Midbrain (tissue), 1 donor: Measurements from ENCODE around the gene CSTA.
"Not testable (repeated sequence)": the region's sequence is repeated elsewhere in the genome, so short reads cannot be mapped to it uniquely, and the experiment has no call there.

Source experiments
- DNase-seq: peaks from one replicate; lab custom pipeline; 2025; lab: John Stamatoyannopoulos, UW

The CSTA gene

GRCh38 chr3:122322095-122323075, 2.7 kb upstream of the CSTA start:
- no peak for DNase-seq

- no peak for DNase-seq
Measured at GRCh38 chr3:122325769-122326168, 721 bp downstream of the CSTA start.

GRCh38 chr3:122331886-122332285, 6.8 kb downstream of the CSTA start:
- DNase-seq, result no peak

- DNase-seq, result no peak
Measured at GRCh38 chr3:122332551-122332950, 7.5 kb downstream of the CSTA start.

- DNase-seq, result no peak
Measured at GRCh38 chr3:122342803-122343202, 17.8 kb downstream of the CSTA start.

- no peak for DNase-seq
Measured at GRCh38 chr3:122343654-122344053, 18.6 kb downstream of the CSTA start.

- DNase-seq, result no peak
Measured at GRCh38 chr3:122349171-122349570, 24.1 kb downstream of the CSTA start.

- no peak for DNase-seq
Measured at GRCh38 chr3:122350814-122351418, 25.9 kb downstream of the CSTA start.

GRCh38 chr3:122351612-122352011, 26.6 kb downstream of the CSTA start:
- DNase-seq, result no peak

GRCh38 chr3:122353215-122353614, 28.2 kb downstream of the CSTA start:
- no peak for DNase-seq

GRCh38 chr3:122353893-122354401, 28.9 kb downstream of the CSTA start:
- DNase-seq, result no peak

- DNase-seq, result no peak
Measured at GRCh38 chr3:122355612-122356011, 30.6 kb downstream of the CSTA start.

- DNase-seq, result peak; percentile 0
Measured at GRCh38 chr3:122356402-122356801, 31.4 kb downstream of the CSTA start.

- no peak for DNase-seq
Measured at GRCh38 chr3:122357828-122358702, 33.0 kb downstream of the CSTA start.

GRCh38 chr3:122358703-122359032, 33.6 kb downstream of the CSTA start:
- no peak for DNase-seq

GRCh38 chr3:122362026-122362425, 37.0 kb downstream of the CSTA start:
- DNase-seq, result no peak

- DNase-seq, result no peak
Measured at GRCh38 chr3:122364490-122364889, 39.4 kb downstream of the CSTA start.

GRCh38 chr3:122365073-122365472, 40.0 kb downstream of the CSTA start:
- no peak for DNase-seq

GRCh38 chr3:122365582-122366378, 40.7 kb downstream of the CSTA start:
- DNase-seq, result not testable (repeated sequence)

- no peak for DNase-seq
Measured at GRCh38 chr3:122366379-122366749, 41.3 kb downstream of the CSTA start.

GRCh38 chr3:122374034-122374433, 49.0 kb downstream of the CSTA start:
- DNase-seq, result no peak
